Stimulated activated CD4-positive, alpha-beta T cell treated with anti-CD3 and anti-CD28 coated beads, Interleukin-1b, Interleukin-23, amount 100 ng/mL, for 24 hours (primary cell): ENCODE data around the gene MAGEA11.
"Not testable (repeated sequence)": the region's sequence is repeated elsewhere in the genome, so short reads cannot be mapped to it uniquely, and the experiment has no call there.

ENCODE experiments used
- DNase-seq, 4 experiments: peaks; one replicate each; pipeline ENCODE4 v3.0.0-alpha.2; 2020; ENCODE audit warnings: low read depth in 4 of 4, low spot score in 1 of 4

Gene MAGEA11

GRCh38 chrX:149717803-149718202, 5.9 kb downstream of the MAGEA11 start:
- DNase-seq: no peak

- DNase-seq: no peak
Measured at GRCh38 chrX:149718757-149719156, 6.9 kb downstream of the MAGEA11 start.

- DNase-seq: no peak
Measured at GRCh38 chrX:149720021-149720689, 8.3 kb downstream of the MAGEA11 start.

GRCh38 chrX:149721241-149721640, 9.4 kb downstream of the MAGEA11 start:
- DNase-seq: not testable (repeated sequence)

- no peak for DNase-seq
Measured at GRCh38 chrX:149721778-149722177, 9.9 kb downstream of the MAGEA11 start.

GRCh38 chrX:149723583-149724118, 11.8 kb downstream of the MAGEA11 start:
- not testable (repeated sequence) for DNase-seq

- not testable (repeated sequence) for DNase-seq
Measured at GRCh38 chrX:149727308-149727707, 15.4 kb downstream of the MAGEA11 start.

- not testable (repeated sequence) for DNase-seq
Measured at GRCh38 chrX:149742269-149742668, 30.4 kb downstream of the MAGEA11 start.

- DNase-seq: not testable (repeated sequence)
Measured at GRCh38 chrX:149746390-149747007, 34.6 kb downstream of the MAGEA11 start.

- no peak for DNase-seq
Measured at GRCh38 chrX:149757206-149758067, 45.6 kb downstream of the MAGEA11 start.

- DNase-seq: no peak
Measured at GRCh38 chrX:149758068-149758714, 46.3 kb downstream of the MAGEA11 start.

- DNase-seq: not testable (repeated sequence)
Measured at GRCh38 chrX:149758715-149759078, 46.8 kb downstream of the MAGEA11 start.

GRCh38 chrX:149759824-149760223, 48.0 kb downstream of the MAGEA11 start:
- no peak for DNase-seq

GRCh38 chrX:149760965-149761364, 49.1 kb downstream of the MAGEA11 start:
- DNase-seq: no peak

- DNase-seq: not testable (repeated sequence)
Measured at GRCh38 chrX:149761858-149762674, 50.2 kb downstream of the MAGEA11 start.

GRCh38 chrX:149762696-149763614, 51.1 kb downstream of the MAGEA11 start:
- DNase-seq: no peak
